ENCODE data around the gene RASSF6. TPM values are rescaled to one million over a fixed set of nuclear protein-coding genes. Genes with fewer than 3 reads are reported as not detected.

The RASSF6 gene
- total RNA-seq, 1 experiment from 2014 or later = 0.59 TPM

DNA sequence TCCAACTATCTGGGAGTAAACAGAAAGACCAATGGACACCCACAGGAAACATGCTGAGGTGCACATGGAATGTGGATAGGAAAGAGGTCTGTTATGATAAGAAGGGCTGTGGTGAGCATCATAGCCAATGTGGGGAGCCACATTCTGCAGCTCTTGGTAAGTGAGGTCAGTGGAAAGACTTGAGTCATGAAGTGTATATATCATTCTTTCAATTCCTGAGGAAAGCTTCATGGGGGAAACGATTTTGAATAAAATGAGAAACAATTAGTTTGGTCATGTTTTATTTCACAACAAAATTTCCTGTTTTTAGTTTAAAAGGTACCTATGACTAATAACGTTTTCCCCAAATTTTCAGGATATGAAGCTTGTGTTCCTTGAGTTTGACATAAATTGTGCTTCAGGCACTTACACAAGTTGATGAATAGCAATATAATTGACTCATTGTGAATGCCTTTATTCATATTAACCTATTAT lies 41.4 kb upstream of the RASSF6 start:
- CTCF ChIA-PET = no interaction called here
- intact Hi-C loops (cut with micrococcal nuclease; ENCODE audit: unreplicated experiment) = loop anchor here (1.0 to 10.0 kb wide), 6 partner anchors 67 to 473 kb away; partner anchors contain the start of genes CXCL3 and CXCL8
- Histone ChIP-seq H2AFZ (no peak overlapping the region), H3K27ac (no peak overlapping the region), H3K79me2 (ENCODE audit: low read depth) (no peaks in the 10 kb centered on the region), H3K27me3 (ENCODE audit: insufficient read depth, low read depth) (no peaks in the 10 kb centered on the region), H3K36me3 (ENCODE audit: low read depth) (no peaks in the 10 kb centered on the region), H3K9me2 (ENCODE audit: insufficient read depth) (no peaks in the 10 kb centered on the region), H4K20me1 (ENCODE audit: insufficient read depth) (no peaks in the 10 kb centered on the region), H3F3A (ENCODE audit: insufficient read depth, low read depth) (no peaks in the 10 kb centered on the region), H3K9me3 (ENCODE audit: insufficient read depth, low read depth) (no peaks in the 10 kb centered on the region), H3K4me1 (replicated peaks; ENCODE audit: insufficient read depth) (no peaks in the 10 kb centered on the region), H3K4me2 (no peak overlapping the region), H3K4me3 (no peak overlapping the region)
- POLR2A ChIA-PET (ENCODE audit: unreplicated experiment) = no interaction called here
- DNase-seq = no peak
- BruUV-seq (replicated peaks) = no TSS peak
- TF ChIP-seq, protein P1, sequence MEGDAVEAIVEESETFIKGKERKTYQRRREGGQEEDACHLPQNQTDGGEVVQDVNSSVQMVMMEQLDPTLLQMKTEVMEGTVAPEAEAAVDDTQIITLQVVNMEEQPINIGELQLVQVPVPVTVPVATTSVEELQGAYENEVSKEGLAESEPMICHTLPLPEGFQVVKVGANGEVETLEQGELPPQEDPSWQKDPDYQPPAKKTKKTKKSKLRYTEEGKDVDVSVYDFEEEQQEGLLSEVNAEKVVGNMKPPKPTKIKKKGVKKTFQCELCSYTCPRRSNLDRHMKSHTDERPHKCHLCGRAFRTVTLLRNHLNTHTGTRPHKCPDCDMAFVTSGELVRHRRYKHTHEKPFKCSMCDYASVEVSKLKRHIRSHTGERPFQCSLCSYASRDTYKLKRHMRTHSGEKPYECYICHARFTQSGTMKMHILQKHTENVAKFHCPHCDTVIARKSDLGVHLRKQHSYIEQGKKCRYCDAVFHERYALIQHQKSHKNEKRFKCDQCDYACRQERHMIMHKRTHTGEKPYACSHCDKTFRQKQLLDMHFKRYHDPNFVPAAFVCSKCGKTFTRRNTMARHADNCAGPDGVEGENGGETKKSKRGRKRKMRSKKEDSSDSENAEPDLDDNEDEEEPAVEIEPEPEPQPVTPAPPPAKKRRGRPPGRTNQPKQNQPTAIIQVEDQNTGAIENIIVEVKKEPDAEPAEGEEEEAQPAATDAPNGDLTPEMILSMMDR (conservative IDR thresholded peaks at IDR 0.05) = no peak
- TF ChIP-seq EZH2 (IDR thresholded peaks at IDR 0.05; ENCODE audit: low read depth) = no peak

GRCh38 chr4:73660808-73661207 lies 40.6 kb upstream of the RASSF6 start:
- no peak overlapping the region for H2AFZ ChIP-seq
- H3K36me3 ChIP-seq (ENCODE audit: low read depth) = no peaks in the 10 kb centered on the region
- no peaks in the 10 kb centered on the region for H4K20me1 ChIP-seq (ENCODE audit: insufficient read depth)
- no TSS peak for BruUV-seq (replicated peaks)
- no peak overlapping the region for H3K27ac ChIP-seq
- no peak overlapping the region for H3K4me3 ChIP-seq
- no peak for DNase-seq
- H3K79me2 ChIP-seq (ENCODE audit: low read depth) = no peaks in the 10 kb centered on the region
- ChIA-PET POLR2A (ENCODE audit: unreplicated experiment) (no interaction called here), CTCF (no interaction called here)
- TF ChIP-seq EZH2 (IDR thresholded peaks at IDR 0.05; ENCODE audit: low read depth) = no peak
- TF ChIP-seq, protein P1 (conservative IDR thresholded peaks at IDR 0.05) = no peak
- H3K9me2 ChIP-seq (ENCODE audit: insufficient read depth) = no peaks in the 10 kb centered on the region
- H3F3A ChIP-seq (ENCODE audit: insufficient read depth, low read depth) = no peaks in the 10 kb centered on the region
- no peaks in the 10 kb centered on the region for H3K4me1 ChIP-seq (replicated peaks; ENCODE audit: insufficient read depth)
- no peaks in the 10 kb centered on the region for H3K27me3 ChIP-seq (ENCODE audit: insufficient read depth, low read depth)
- no peak overlapping the region for H3K4me2 ChIP-seq
- no peaks in the 10 kb centered on the region for H3K9me3 ChIP-seq (ENCODE audit: insufficient read depth, low read depth)
- intact Hi-C loops (cut with micrococcal nuclease; ENCODE audit: unreplicated experiment) = loop anchor here (5.0 to 10.0 kb wide), 2 partner anchors 81 to 374 kb away; partner anchors contain the start of genes CXCL3 and CXCL8

DNA sequence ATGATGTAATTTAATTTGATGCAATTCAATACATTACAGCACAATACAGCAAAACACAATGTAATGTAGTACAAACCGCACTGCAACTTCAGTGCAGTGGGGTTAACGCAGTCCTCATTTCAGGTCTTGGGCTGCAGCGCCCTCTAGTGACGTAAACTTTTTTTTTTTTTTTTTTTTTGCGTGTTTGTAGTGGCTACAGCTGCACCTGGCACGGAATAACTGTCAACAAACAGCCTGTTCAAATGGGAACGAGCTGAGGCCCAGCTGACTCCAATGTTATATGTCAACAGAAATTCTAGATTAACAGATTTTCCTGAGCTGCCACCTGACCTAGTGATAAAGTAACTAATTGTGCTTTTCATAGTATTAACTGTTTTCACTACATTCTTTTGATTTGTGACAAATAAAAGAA lies 33.5 kb upstream of the RASSF6 start:
- POLR2A ChIA-PET (ENCODE audit: unreplicated experiment) = no interaction called here
- Histone ChIP-seq H3K36me3 (ENCODE audit: low read depth) (no peaks in the 10 kb centered on the region), H3K79me2 (ENCODE audit: low read depth) (no peaks in the 10 kb centered on the region), H2AFZ (no peak overlapping the region), H3K27ac (no peak overlapping the region), H3K4me1 (replicated peaks; ENCODE audit: insufficient read depth) (no peaks in the 10 kb centered on the region), H3K27me3 (ENCODE audit: insufficient read depth, low read depth) (no peaks in the 10 kb centered on the region), H3K9me2 (ENCODE audit: insufficient read depth) (no peaks in the 10 kb centered on the region), H3F3A (ENCODE audit: insufficient read depth, low read depth) (no peaks in the 10 kb centered on the region), H4K20me1 (ENCODE audit: insufficient read depth) (no peaks in the 10 kb centered on the region), H3K4me2 (no peak overlapping the region), H3K9me3 (ENCODE audit: insufficient read depth, low read depth) (no peaks in the 10 kb centered on the region), H3K4me3 (no peak overlapping the region)
- CTCF ChIA-PET = interaction anchor here (0.6 to 1.1 kb wide), 2 partner anchors 61 to 543 kb away, joined by 5 to 6 read pairs; no protein-coding TSS in a partner anchor
- intact Hi-C loops (cut with micrococcal nuclease; ENCODE audit: unreplicated experiment) = loop anchor here (1.0 to 2.0 kb wide), 3 partner anchors 60 to 312 kb away; no protein-coding TSS in a partner anchor
- no peak for TF ChIP-seq EZH2 (IDR thresholded peaks at IDR 0.05; ENCODE audit: low read depth)
- TF ChIP-seq, protein P1 (conservative IDR thresholded peaks at IDR 0.05) = peak; percentile 70
- no peak for DNase-seq
- BruUV-seq (replicated peaks) = no TSS peak
